Omental fat pad (tissue), 4 donors: Measurements from ENCODE around the gene COX7A2. TPM values are rescaled to one million over a fixed set of nuclear protein-coding genes. Genes with fewer than 3 reads are reported as not detected.

Experiments used
- ATAC-seq: fragments of 150-250 bp; one replicate; pipeline ENCODE4 v1.9.1; 2016; ENCODE audit warnings: mild to moderate bottlenecking, moderate library complexity; ENCODE audit not compliant: low FRiP score
- DNase-seq: peaks from one replicate; pipeline ENCODE4 v3.0.0-alpha.2; 2019; ENCODE audit warnings: low spot score
- CTCF ChIP-seq, 3 donors: fragments of 450-650 bp; IDR thresholded peaks; one replicate each; pipeline ENCODE4 v1.5.1; 2016 to 2017; ENCODE audit warnings: antibody characterized with exemption in 3 of 3, mild to moderate bottlenecking in 3 of 3, moderate library complexity in 2 of 3
- total RNA-seq, 4 donors: library from RNA; depleted of rRNA; stranded (reverse); fragments of >200 nt; gene quantifications; one replicate each; pipeline ENCODE4 v1.1.0, GENCODE V29; 2016

The COX7A2 gene
- total RNA-seq, 4 donors from 2014 or later: 171 to 310 (median 221) TPM

GRCh38 chr6:75213112-75213511, 30.5 kb downstream of the COX7A2 start:
- no peak for ATAC-seq
- DNase-seq: no peak

GRCh38 chr6:75211920-75212590, 31.5 kb downstream of the COX7A2 start:
- peak; percentile 29 for ATAC-seq

More at GRCh38 chr6:75213112-75213511, 30.5 kb downstream of the COX7A2 start:
- no peak for TF ChIP-seq CTCF (IDR thresholded peaks at IDR 0.05)

GRCh38 chr6:75210885-75211739, 32.5 kb downstream of the COX7A2 start:
- DNase-seq: peak; percentile 63
- peak in 2 of 3 donors; percentile 9 to 66 for TF ChIP-seq CTCF (IDR thresholded peaks at IDR 0.05)
- ATAC-seq: no peak

More at GRCh38 chr6:75211920-75212590, 31.5 kb downstream of the COX7A2 start:
- DNase-seq: no peak
- TF ChIP-seq CTCF (IDR thresholded peaks at IDR 0.05): no peak

- TF ChIP-seq CTCF (IDR thresholded peaks at IDR 0.05): no peak
- ATAC-seq (no peak), DNase-seq (no peak)
These were observed 34.3 kb downstream of the COX7A2 start for GRCh38 chr6:75209184-75209723.

- DNase-seq (peak; percentile 86), ATAC-seq (peak; percentile 71)
- peak in 1 of 3 donors; percentile 64 for TF ChIP-seq CTCF (IDR thresholded peaks at IDR 0.05)
These were observed 35.1 kb downstream of the COX7A2 start for GRCh38 chr6:75208298-75209183.

GRCh38 chr6:75206576-75207342, 36.8 kb downstream of the COX7A2 start:
- no peak for DNase-seq
- no peak for TF ChIP-seq CTCF (IDR thresholded peaks at IDR 0.05)
- no peak for ATAC-seq
